ENCODE results near the gene MIF4GD.

Gene MIF4GD

DNA sequence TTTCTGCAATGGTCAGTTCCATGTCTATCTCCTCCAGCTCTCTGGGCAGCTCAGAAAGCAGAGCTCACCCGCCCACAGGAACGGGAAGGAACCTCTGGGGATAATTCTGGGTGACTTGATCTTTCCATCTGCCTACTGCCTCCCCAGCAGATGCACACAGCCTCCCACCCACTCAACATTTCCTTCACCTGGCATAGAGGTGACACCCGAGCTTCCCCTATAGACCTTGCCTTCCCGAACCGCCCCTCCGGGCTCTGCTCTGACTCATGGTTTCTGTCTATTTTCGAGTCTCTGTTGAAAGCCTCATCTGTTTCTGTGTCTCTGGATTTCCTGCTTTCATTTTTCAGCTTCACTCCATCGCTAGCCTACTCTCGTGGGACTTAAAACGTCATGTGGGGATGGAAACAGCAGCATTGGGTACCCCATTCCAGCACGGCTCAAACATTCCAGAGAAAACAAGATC is 21.0 kb downstream of the MIF4GD start:
- peak; percentile 82 for DNase-seq
- no peak for TF ChIP-seq EZH2 (optimal IDR thresholded peaks at IDR 0.05; ENCODE audit: low read depth, low read length)
- TF ChIP-seq EZH2phosphoT487 (IDR thresholded peaks at IDR 0.05; ENCODE audit: low read length) = no peak
- TF ChIP-seq, protein P1, sequence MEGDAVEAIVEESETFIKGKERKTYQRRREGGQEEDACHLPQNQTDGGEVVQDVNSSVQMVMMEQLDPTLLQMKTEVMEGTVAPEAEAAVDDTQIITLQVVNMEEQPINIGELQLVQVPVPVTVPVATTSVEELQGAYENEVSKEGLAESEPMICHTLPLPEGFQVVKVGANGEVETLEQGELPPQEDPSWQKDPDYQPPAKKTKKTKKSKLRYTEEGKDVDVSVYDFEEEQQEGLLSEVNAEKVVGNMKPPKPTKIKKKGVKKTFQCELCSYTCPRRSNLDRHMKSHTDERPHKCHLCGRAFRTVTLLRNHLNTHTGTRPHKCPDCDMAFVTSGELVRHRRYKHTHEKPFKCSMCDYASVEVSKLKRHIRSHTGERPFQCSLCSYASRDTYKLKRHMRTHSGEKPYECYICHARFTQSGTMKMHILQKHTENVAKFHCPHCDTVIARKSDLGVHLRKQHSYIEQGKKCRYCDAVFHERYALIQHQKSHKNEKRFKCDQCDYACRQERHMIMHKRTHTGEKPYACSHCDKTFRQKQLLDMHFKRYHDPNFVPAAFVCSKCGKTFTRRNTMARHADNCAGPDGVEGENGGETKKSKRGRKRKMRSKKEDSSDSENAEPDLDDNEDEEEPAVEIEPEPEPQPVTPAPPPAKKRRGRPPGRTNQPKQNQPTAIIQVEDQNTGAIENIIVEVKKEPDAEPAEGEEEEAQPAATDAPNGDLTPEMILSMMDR (IDR thresholded peaks at IDR 0.05; ENCODE audit: low read length) = no peak
- no peaks in the 10 kb centered on the region for H3K9me2 ChIP-seq (replicated peaks; ENCODE audit: insufficient read depth, low read length)
- peak overlapping the region; percentile 56 for H3K4me3 ChIP-seq (ENCODE audit: low read length)
- peak overlapping the region; percentile 29; the same call in 1 of the 2 replicates for H2AFZ ChIP-seq (ENCODE audit: low read length)
- peak overlapping the region; percentile 84 for H3K4me2 ChIP-seq (ENCODE audit: low read depth, low read length)
- no peaks in the 10 kb centered on the region for H3K9me3 ChIP-seq (replicated peaks; ENCODE audit: insufficient read depth, low read length)
- H3K27me3 ChIP-seq (replicated peaks; ENCODE audit: insufficient read depth, low read length) = no peaks in the 10 kb centered on the region
- peak overlapping the region; percentile 88 for H3K27ac ChIP-seq (ENCODE audit: low read length)
- peaks cover 67% of the 10 kb centered on the region for H3K79me2 ChIP-seq (ENCODE audit: low read length)
- H3K9ac ChIP-seq (ENCODE audit: low read length) = peak overlapping the region; percentile 27; the same call in 1 of the 2 replicates
- H4K20me1 ChIP-seq (ENCODE audit: insufficient read depth, low read length) = no peaks in the 10 kb centered on the region
- peaks cover 16% of the 10 kb centered on the region for H3K4me1 ChIP-seq (ENCODE audit: low read length)
- H3F3A ChIP-seq (ENCODE audit: insufficient read depth, low read length) = peaks cover 19% of the 10 kb centered on the region
- H3K36me3 ChIP-seq (replicated peaks; ENCODE audit: insufficient read depth, low read length) = peaks cover 7% of the 10 kb centered on the region; the same call in 1 of the 2 replicates

DNA sequence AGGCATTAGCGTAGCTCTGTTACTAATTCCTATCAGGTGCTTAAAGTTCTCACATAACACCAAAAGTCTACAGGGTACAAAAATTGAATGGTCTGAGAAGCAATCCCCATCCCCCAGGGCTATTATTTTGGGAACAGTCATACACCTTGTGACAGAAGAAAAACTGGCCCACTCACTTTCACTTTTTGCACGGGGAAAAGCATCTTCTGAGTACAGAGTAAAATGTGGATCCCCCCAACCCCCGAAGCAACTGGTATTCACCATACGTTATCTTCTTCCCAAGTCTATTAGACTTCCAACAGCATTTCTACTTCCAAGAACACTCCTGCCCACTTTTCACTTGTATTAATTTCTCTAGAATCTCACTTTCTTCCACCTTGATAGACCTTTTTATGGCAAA is 21.5 kb downstream of the MIF4GD start:
- no peaks in the 10 kb centered on the region for H3K9me3 ChIP-seq (replicated peaks; ENCODE audit: insufficient read depth, low read length)

DNA sequence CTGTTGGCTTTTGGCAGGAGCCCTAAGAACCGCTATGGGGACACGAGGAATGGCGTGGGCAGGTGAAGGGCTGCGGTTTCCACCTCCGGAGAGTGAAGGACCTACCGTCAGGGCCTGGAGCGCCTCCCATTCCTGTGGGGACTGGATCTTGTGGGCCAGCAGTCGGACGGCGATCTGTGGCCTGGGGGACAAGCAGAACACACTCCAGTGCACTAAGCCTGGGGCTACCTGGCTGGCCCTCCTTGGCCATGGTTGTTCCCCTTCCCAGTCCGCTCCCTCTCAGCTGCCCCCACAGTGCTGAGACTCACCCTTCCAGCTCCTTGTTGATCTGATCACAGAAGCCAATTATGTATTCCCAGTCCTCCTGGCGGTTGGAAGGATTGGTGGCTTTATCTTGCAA is 24.6 kb downstream of the MIF4GD start:
- H3K4me3 ChIP-seq (ENCODE audit: low read length) = no peak overlapping the region

More for the DNA sequence above, 21.5 kb downstream of the MIF4GD start:
- Histone ChIP-seq H3K79me2 (ENCODE audit: low read length) (peaks cover 63% of the 10 kb centered on the region), H2AFZ (ENCODE audit: low read length) (no peak overlapping the region), H3K27ac (ENCODE audit: low read length) (peak overlapping the region; percentile 88), H3K4me3 (ENCODE audit: low read length) (peak overlapping the region; percentile 56), H3K9me2 (replicated peaks; ENCODE audit: insufficient read depth, low read length) (no peaks in the 10 kb centered on the region), H3K27me3 (replicated peaks; ENCODE audit: insufficient read depth, low read length) (no peaks in the 10 kb centered on the region), H3K9ac (ENCODE audit: low read length) (peak overlapping the region; percentile 27; the same call in 1 of the 2 replicates), H3K36me3 (replicated peaks; ENCODE audit: insufficient read depth, low read length) (peaks cover 7% of the 10 kb centered on the region; the same call in 1 of the 2 replicates), H3K4me1 (ENCODE audit: low read length) (peaks cover 16% of the 10 kb centered on the region), H3F3A (ENCODE audit: insufficient read depth, low read length) (peaks cover 19% of the 10 kb centered on the region), H3K4me2 (ENCODE audit: low read depth, low read length) (peak overlapping the region; percentile 84), H4K20me1 (ENCODE audit: insufficient read depth, low read length) (no peaks in the 10 kb centered on the region)
- no peak for DNase-seq
- TF ChIP-seq, protein P1 (IDR thresholded peaks at IDR 0.05; ENCODE audit: low read length) = no peak
- TF ChIP-seq EZH2phosphoT487 (IDR thresholded peaks at IDR 0.05; ENCODE audit: low read length) (no peak), EZH2 (optimal IDR thresholded peaks at IDR 0.05; ENCODE audit: low read depth, low read length) (no peak)

More for the DNA sequence above, 24.6 kb downstream of the MIF4GD start:
- DNase-seq = no peak
- Histone ChIP-seq H3K4me1 (ENCODE audit: low read length) (peaks cover 16% of the 10 kb centered on the region), H3F3A (ENCODE audit: insufficient read depth, low read length) (peaks cover 19% of the 10 kb centered on the region), H2AFZ (ENCODE audit: low read length) (no peak overlapping the region), H3K79me2 (ENCODE audit: low read length) (peaks cover 48% of the 10 kb centered on the region), H3K9me2 (replicated peaks; ENCODE audit: insufficient read depth, low read length) (no peaks in the 10 kb centered on the region), H3K36me3 (replicated peaks; ENCODE audit: insufficient read depth, low read length) (peaks cover 7% of the 10 kb centered on the region; the same call in 1 of the 2 replicates), H3K27me3 (replicated peaks; ENCODE audit: insufficient read depth, low read length) (no peaks in the 10 kb centered on the region), H3K9me3 (replicated peaks; ENCODE audit: insufficient read depth, low read length) (no peaks in the 10 kb centered on the region), H3K27ac (ENCODE audit: low read length) (no peak overlapping the region), H3K9ac (ENCODE audit: low read length) (no peak overlapping the region), H4K20me1 (ENCODE audit: insufficient read depth, low read length) (no peaks in the 10 kb centered on the region), H3K4me2 (ENCODE audit: low read depth, low read length) (no peak overlapping the region)
- TF ChIP-seq EZH2 (optimal IDR thresholded peaks at IDR 0.05; ENCODE audit: low read depth, low read length) (no peak), EZH2phosphoT487 (IDR thresholded peaks at IDR 0.05; ENCODE audit: low read length) (no peak)
- TF ChIP-seq, protein P1 (IDR thresholded peaks at IDR 0.05; ENCODE audit: low read length) = no peak

All from MM.1S (cell line).